Measurements from ENCODE around the gene RAP1GDS1.

DNA sequence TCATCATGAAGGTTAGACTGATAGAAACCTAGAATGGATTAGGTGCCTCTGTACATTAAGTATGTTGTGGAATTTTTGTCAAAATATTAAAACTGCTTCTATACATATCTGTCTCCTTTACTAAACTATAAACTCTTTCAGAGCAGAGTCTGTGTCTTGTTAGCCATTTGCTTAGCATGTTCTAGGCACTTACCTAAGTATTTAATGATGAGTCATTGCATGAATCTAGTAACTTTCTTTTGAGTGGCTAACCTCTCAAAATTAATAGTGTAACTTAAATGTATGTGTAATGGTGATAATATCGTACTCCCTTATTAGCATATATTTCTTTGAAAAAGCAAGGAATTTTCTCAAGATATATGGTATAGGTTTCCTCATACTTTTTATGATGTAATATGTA, 57.8 kb downstream of the RAP1GDS1 start:
- TF ChIP-seq, protein P1, sequence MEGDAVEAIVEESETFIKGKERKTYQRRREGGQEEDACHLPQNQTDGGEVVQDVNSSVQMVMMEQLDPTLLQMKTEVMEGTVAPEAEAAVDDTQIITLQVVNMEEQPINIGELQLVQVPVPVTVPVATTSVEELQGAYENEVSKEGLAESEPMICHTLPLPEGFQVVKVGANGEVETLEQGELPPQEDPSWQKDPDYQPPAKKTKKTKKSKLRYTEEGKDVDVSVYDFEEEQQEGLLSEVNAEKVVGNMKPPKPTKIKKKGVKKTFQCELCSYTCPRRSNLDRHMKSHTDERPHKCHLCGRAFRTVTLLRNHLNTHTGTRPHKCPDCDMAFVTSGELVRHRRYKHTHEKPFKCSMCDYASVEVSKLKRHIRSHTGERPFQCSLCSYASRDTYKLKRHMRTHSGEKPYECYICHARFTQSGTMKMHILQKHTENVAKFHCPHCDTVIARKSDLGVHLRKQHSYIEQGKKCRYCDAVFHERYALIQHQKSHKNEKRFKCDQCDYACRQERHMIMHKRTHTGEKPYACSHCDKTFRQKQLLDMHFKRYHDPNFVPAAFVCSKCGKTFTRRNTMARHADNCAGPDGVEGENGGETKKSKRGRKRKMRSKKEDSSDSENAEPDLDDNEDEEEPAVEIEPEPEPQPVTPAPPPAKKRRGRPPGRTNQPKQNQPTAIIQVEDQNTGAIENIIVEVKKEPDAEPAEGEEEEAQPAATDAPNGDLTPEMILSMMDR (IDR thresholded peaks at IDR 0.05 in 2 of 3, conservative IDR thresholded peaks at IDR 0.05 in 1 of 3; ENCODE audit: borderline replicate concordance in 1 of 3, insufficient read depth in 1 of 3, low read depth in 2 of 3, low read length in 2 of 3): no peak
- no peak for TF ChIP-seq EZH2 (IDR thresholded peaks at IDR 0.05)
- TF ChIP-seq SIN3A (IDR thresholded peaks at IDR 0.05; ENCODE audit: low read depth): no peak
- no peak for TF ChIP-seq POLR2A (IDR thresholded peaks at IDR 0.05; ENCODE audit: borderline replicate concordance, extremely low read depth, insufficient read depth, insufficient read length)
- TF ChIP-seq RAD21 (IDR thresholded peaks at IDR 0.05; ENCODE audit: low read depth): no peak
- TF ChIP-seq, protein P2, sequence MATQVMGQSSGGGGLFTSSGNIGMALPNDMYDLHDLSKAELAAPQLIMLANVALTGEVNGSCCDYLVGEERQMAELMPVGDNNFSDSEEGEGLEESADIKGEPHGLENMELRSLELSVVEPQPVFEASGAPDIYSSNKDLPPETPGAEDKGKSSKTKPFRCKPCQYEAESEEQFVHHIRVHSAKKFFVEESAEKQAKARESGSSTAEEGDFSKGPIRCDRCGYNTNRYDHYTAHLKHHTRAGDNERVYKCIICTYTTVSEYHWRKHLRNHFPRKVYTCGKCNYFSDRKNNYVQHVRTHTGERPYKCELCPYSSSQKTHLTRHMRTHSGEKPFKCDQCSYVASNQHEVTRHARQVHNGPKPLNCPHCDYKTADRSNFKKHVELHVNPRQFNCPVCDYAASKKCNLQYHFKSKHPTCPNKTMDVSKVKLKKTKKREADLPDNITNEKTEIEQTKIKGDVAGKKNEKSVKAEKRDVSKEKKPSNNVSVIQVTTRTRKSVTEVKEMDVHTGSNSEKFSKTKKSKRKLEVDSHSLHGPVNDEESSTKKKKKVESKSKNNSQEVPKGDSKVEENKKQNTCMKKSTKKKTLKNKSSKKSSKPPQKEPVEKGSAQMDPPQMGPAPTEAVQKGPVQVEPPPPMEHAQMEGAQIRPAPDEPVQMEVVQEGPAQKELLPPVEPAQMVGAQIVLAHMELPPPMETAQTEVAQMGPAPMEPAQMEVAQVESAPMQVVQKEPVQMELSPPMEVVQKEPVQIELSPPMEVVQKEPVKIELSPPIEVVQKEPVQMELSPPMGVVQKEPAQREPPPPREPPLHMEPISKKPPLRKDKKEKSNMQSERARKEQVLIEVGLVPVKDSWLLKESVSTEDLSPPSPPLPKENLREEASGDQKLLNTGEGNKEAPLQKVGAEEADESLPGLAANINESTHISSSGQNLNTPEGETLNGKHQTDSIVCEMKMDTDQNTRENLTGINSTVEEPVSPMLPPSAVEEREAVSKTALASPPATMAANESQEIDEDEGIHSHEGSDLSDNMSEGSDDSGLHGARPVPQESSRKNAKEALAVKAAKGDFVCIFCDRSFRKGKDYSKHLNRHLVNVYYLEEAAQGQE (IDR thresholded peaks at IDR 0.05; ENCODE audit: low read depth): no peak
